AG04450 (cell line): ENCODE data around the gene MAPKAP1. TPM values are rescaled to one million over a fixed set of nuclear protein-coding genes. Genes with fewer than 3 reads are reported as not detected.
"Not testable (repeated sequence)": the region's sequence is repeated elsewhere in the genome, so short reads cannot be mapped to it uniquely, and the experiment has no call there.

Experiments used
- CTCF ChIA-PET: fragments of 300-600, 350-600 bp; formaldehyde crosslinking; extraction: SDS; loops from one replicate; lab custom pipeline; 2022; ENCODE audit warnings: antibody characterized with exemption, inconsistent platforms; lab: Charles Lee
- POLR2A ChIA-PET: fragments of 350-600 bp; formaldehyde crosslinking; extraction: SDS; loops from one replicate; lab custom pipeline; 2021; ENCODE audit warnings: antibody characterized with exemption, inconsistent platforms; lab: Yijun Ruan, JAX
- DNase-seq: peaks from one replicate; pipeline ENCODE4 v3.0.0-alpha.2; 2011; ENCODE audit warnings: low read depth, low spot score
- H3K27ac ChIP-seq: one replicate; pipeline ENCODE4 v1.5.1; 2012; ENCODE audit warnings: low read depth, low read length, control low read depth
- H3K27me3 ChIP-seq: one replicate; pipeline ENCODE4 v1.6.0; 2012; ENCODE audit warnings: low read length; ENCODE audit not compliant: control insufficient read depth, insufficient read depth
- H3K4me3 ChIP-seq: 2 replicates; pipeline ENCODE4 v1.5.1; 2011; ENCODE audit warnings: mild to moderate bottlenecking, low read depth, low read length, control low read depth
- H3K9me3 ChIP-seq: 2 replicates; pipeline ENCODE4 v1.5.1; 2012; ENCODE audit warnings: low read length; ENCODE audit not compliant: control insufficient read depth, insufficient read depth
- polyA plus RNA-seq: library from polyadenylated mRNA; depleted of rRNA; stranded (reverse); fragments of >200 nt; gene quantifications from 2 replicates; pipeline ENCODE4 v1.2.3, GENCODE V29; 2011
- TF ChIP-seq, protein P1 (sequence below): IDR thresholded peaks from 2 replicates; pipeline ENCODE4 v1.5.1; 2011; ENCODE audit warnings: low read depth, low read length, control low read depth, inconsistent platforms

MAPKAP1 gene
- polyA plus RNA-seq, 1 experiment, result 140 TPM

DNA sequence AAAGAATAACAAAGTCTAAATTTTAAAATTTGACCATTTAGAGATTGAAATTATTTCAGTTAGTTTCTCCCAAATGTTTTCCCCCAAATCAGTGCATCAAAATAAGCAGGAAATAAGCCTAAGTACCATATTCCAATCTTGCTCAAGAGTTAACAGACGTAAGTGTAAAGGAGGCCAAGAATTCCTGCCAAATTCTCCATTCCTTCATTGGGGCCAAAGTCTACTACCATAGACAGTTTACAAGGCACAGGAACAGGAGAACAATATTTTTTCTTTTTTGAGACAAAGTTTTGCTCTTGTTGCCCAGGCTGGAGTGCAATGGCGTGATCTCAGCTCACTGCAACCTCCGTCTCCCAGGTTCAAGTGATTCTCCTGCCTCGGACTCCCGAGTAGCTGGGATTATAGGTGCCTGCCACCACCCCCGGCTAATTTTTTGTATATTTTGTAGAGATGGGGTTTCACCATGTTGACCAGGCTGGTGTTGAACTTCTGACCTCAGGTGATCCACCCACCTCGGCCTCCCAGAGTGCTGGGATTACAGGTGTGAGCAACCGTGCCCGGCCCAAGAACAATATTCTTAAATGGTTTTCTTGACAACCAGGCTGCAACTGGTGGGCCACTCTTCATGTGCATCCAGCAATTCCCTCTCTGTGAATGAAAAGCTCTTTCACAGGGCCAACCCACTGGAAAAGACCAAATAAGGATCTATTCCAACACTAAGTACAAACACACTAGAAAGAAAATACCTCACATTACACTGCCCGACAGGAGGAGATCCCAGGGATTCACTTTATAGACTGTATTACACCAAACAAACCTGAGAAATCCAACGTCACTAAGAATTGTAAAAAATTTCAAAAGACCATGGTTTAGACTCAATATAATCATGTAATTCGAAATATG, 127.7 kb downstream of the MAPKAP1 start:
- Histone ChIP-seq H3K27ac (no peak overlapping the region), H3K27me3 (no peaks in the 10 kb centered on the region), H3K9me3 (no peaks in the 10 kb centered on the region; the same call in 1 of the 2 replicates), H3K4me3 (no peak overlapping the region)
- no peak for DNase-seq
- CTCF ChIA-PET, result no interaction called here
- TF ChIP-seq, protein P1, sequence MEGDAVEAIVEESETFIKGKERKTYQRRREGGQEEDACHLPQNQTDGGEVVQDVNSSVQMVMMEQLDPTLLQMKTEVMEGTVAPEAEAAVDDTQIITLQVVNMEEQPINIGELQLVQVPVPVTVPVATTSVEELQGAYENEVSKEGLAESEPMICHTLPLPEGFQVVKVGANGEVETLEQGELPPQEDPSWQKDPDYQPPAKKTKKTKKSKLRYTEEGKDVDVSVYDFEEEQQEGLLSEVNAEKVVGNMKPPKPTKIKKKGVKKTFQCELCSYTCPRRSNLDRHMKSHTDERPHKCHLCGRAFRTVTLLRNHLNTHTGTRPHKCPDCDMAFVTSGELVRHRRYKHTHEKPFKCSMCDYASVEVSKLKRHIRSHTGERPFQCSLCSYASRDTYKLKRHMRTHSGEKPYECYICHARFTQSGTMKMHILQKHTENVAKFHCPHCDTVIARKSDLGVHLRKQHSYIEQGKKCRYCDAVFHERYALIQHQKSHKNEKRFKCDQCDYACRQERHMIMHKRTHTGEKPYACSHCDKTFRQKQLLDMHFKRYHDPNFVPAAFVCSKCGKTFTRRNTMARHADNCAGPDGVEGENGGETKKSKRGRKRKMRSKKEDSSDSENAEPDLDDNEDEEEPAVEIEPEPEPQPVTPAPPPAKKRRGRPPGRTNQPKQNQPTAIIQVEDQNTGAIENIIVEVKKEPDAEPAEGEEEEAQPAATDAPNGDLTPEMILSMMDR, result no peak
- POLR2A ChIA-PET, result no interaction called here

DNA sequence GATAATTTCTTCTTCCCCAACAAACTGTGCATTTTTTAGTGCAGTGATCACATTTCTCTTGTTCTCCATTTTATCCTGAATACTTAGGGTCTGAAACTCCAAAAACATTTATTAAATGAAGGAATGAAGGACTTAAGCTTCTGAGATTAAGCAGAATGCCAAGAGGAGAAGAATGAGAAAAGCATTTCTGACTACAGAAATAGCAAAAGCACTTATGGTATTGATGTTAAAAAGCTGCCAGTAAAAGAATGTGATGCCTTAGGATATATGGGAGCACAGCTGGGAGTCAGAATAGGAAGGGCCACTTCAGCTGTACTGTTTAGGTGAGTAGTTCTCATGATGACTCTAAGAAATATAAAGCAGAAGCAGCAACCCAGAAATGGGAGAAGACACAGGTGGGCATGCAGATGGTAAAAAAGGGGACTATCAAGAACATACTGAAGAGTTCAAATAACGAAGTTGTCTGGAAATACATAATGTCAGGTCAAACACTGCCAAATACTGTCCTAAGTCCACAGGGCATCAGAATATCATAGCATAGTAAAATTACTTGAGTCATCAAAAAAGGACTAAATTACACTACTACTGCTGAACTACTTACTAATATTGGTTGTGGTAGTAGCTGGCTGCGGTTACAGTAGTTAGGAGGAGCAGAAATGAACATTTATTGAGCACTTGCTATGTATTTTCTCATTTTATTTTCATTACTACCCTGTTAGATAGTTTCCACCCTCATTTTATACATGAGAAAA, 132.7 kb downstream of the MAPKAP1 start:
- CTCF ChIA-PET, result interaction anchor here (2.4 kb wide), 1 partner anchor 16 kb away, joined by 17 read pairs; no protein-coding TSS in a partner anchor

DNA sequence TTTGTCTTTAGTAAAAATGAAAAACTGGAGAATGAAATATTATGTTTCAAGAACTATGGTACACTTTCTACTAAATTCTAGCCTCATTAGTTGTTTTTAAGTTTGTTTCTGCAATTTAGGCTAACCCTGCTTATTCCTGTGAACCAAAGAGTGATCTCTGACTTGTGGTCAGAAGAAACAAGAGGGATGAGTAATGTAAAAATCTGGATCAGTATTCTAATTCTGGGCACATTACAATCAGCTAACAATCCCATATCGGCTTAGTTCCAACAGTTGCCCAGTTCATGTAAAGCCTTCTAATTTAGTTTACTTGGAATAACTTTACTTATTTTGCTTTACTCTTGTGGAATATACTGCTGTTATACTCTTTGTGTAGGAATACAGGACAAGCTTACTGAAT, 134.5 kb downstream of the MAPKAP1 start:
- DNase-seq, POLR2A ChIA-PET, H3K4me3 ChIP-seq, H3K27ac ChIP-seq, H3K27me3 ChIP-seq, H3K9me3 ChIP-seq: not testable (repeated sequence)
- CTCF ChIA-PET, result interaction anchor here (0.9 kb wide), 1 partner anchor 14 kb away, joined by 3 read pairs; no protein-coding TSS in a partner anchor

More for the DNA sequence above, 132.7 kb downstream of the MAPKAP1 start:
- Histone ChIP-seq H3K27ac (no peak overlapping the region), H3K4me3 (no peak overlapping the region), H3K9me3 (peaks cover 4% of the 10 kb centered on the region), H3K27me3 (no peaks in the 10 kb centered on the region)
- POLR2A ChIA-PET, result no interaction called here
- TF ChIP-seq, protein P1, result no peak
- no peak for DNase-seq

DNA sequence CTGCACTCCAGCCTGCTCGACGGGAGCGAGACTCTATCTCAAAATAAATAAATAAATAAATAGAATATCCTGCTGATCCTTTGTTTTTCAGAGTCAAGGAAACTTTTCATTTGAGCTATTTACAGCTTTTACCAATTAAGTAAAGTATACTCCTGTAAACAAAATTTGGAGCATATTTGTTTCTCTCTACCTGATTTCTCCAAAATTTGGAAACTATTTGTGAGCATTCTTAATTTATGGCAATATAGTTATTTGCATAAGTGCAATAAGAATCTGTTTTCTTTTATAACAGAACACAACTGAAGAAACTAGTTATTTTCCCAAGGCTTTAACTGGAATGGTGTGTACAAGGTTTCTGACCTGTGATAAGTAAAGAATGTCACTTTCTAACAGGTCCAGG, 135.2 kb downstream of the MAPKAP1 start:
- H3K9me3 ChIP-seq, H3K27ac ChIP-seq, DNase-seq, H3K27me3 ChIP-seq, POLR2A ChIA-PET, H3K4me3 ChIP-seq: not testable (repeated sequence)
- CTCF ChIA-PET, result interaction anchor here (1.0 kb wide), 1 partner anchor 13 kb away, joined by 6 read pairs; no protein-coding TSS in a partner anchor

DNA sequence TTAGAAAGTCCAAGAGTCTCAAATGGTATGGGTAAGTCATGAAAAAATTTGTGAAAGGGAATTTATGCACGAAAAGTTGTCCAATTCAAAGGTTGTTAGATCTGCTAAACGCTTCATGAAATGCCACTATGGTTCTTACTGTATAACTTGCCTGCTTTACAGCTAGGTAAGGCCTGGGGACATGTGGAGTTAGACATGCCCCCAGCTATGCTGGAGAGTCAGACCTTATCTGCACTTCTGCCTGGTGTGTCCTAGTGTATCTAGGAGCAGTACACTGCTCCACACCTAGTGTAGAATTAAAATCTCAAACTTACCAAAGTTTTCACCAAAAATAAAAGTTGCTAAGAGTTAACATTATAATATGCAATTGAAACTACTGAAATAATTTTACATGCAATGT, 136.8 kb downstream of the MAPKAP1 start:
- CTCF ChIA-PET, result no interaction called here
- no peak for DNase-seq
- TF ChIP-seq, protein P1, result no peak
- POLR2A ChIA-PET, result no interaction called here
- H3K27me3 ChIP-seq, result no peaks in the 10 kb centered on the region
- H3K9me3 ChIP-seq, result peaks cover 4% of the 10 kb centered on the region
- no peak overlapping the region for H3K27ac ChIP-seq
- H3K4me3 ChIP-seq, result no peak overlapping the region
